MM.1S (cell line): ENCODE results near the gene PTPRN2.

ENCODE experiments used
- DNase-seq: peaks from one replicate; pipeline ENCODE4 v3.0.0-alpha.2; 2015
- H2AFZ ChIP-seq: fragments of 300-600 bp; sonication (generic); 2 replicates; pipeline ENCODE4 v1.6.0; 2016; ENCODE audit warnings: antibody characterized with exemption, low read length
- H3F3A ChIP-seq: fragments of 300-600 bp; sonication (generic); 2 replicates; pipeline ENCODE4 v1.6.1; 2016; ENCODE audit warnings: mild to moderate bottlenecking, antibody characterized with exemption, low read length, moderate library complexity, mixed read lengths; ENCODE audit not compliant: insufficient read depth
- H3K27ac ChIP-seq: fragments of 300-600 bp; sonication (generic); 2 replicates; pipeline ENCODE4 v1.5.1; 2016; ENCODE audit warnings: mild to moderate bottlenecking, low read length
- H3K27me3 ChIP-seq: fragments of 300-600 bp; sonication (generic); replicated peaks from 2 replicates; pipeline ENCODE4 v1.6.0; 2016; ENCODE audit warnings: low read length; ENCODE audit not compliant: insufficient read depth
- H3K36me3 ChIP-seq: fragments of 300-600 bp; sonication (generic); replicated peaks from 2 replicates; pipeline ENCODE4 v1.6.1; 2016; ENCODE audit warnings: mild to moderate bottlenecking, low read length, mixed read lengths; ENCODE audit not compliant: insufficient read depth
- H3K4me1 ChIP-seq: fragments of 300-600 bp; sonication (generic); 2 replicates; pipeline ENCODE4 v1.6.1; 2016; ENCODE audit warnings: low read length, mixed read lengths
- H3K4me2 ChIP-seq: fragments of 300-600 bp; sonication (generic); 2 replicates; pipeline ENCODE4 v1.6.0; 2016; ENCODE audit warnings: low read depth, low read length
- H3K4me3 ChIP-seq: fragments of 300-600 bp; sonication (generic); 2 replicates; pipeline ENCODE4 v1.5.1; 2016; ENCODE audit warnings: low read length, mixed read lengths
- H3K79me2 ChIP-seq: fragments of 300-600 bp; sonication (generic); 2 replicates; pipeline ENCODE4 v1.6.1; 2016; ENCODE audit warnings: mixed run types, low read length, mixed read lengths
- H3K9ac ChIP-seq: fragments of 300-600 bp; sonication (generic); 2 replicates; pipeline ENCODE4 v1.6.1; 2016; ENCODE audit warnings: low read length, mixed read lengths
- H3K9me2 ChIP-seq: fragments of 300-600 bp; sonication (generic); replicated peaks from 2 replicates; pipeline ENCODE4 v1.6.1; 2016; ENCODE audit warnings: mild to moderate bottlenecking, low read length, mixed read lengths; ENCODE audit not compliant: insufficient read depth
- H3K9me3 ChIP-seq: fragments of 300-600 bp; sonication (generic); replicated peaks from 2 replicates; pipeline ENCODE4 v1.6.1; 2016; ENCODE audit warnings: mild to moderate bottlenecking, low read length, mixed read lengths; ENCODE audit not compliant: insufficient read depth
- H4K20me1 ChIP-seq: fragments of 300-600 bp; sonication (generic); 2 replicates; pipeline ENCODE4 v1.6.1; 2016; ENCODE audit warnings: mild to moderate bottlenecking, low read length, moderate library complexity, mixed read lengths; ENCODE audit not compliant: insufficient read depth
- EZH2 ChIP-seq: fragments of 300-600 bp; sonication (generic); optimal IDR thresholded peaks from 2 replicates; pipeline ENCODE3; 2017; ENCODE audit warnings: low read depth, mild to moderate bottlenecking, antibody characterized with exemption, low read length, mixed read lengths
- EZH2phosphoT487 ChIP-seq: fragments of 300-600 bp; sonication (generic); IDR thresholded peaks from 2 replicates; pipeline ENCODE4 v1.6.1; 2018; ENCODE audit warnings: antibody characterized with exemption, low read length
- TF ChIP-seq, protein P1 (sequence below): fragments of 300-600 bp; sonication (generic); IDR thresholded peaks from 2 replicates; pipeline ENCODE4 v1.5.1; 2016; ENCODE audit warnings: antibody characterized with exemption, low read length, mixed read lengths

PTPRN2 gene

DNA sequence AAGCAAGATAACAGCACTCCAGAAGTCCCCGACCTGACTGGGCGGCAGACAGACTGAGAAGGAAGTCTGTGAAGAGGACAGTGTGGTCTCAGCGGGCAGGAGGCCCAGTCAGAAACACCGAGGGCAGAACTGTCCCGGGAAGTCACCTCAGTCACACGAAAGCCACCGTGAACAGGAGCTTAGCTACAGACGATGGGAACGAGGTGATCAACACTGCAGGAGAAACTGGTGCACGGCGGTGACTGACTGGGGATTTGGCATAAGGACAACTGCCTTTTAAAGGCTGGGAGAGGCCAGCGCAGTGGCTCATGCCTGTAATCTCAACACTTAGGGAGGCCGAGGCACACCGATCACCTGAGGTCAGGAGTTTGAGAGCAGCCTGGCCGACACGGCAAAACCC lies 217.8 kb downstream of the PTPRN2 start:
- Histone ChIP-seq H3K4me1 (no peaks in the 10 kb centered on the region), H3K4me3 (no peak overlapping the region), H3K9me3 (no peaks in the 10 kb centered on the region), H3K36me3 (no peaks in the 10 kb centered on the region), H3K4me2 (no peak overlapping the region), H3K79me2 (no peaks in the 10 kb centered on the region), H2AFZ (no peak overlapping the region), H3K9me2 (no peaks in the 10 kb centered on the region), H3K27ac (no peak overlapping the region), H3K9ac (no peak overlapping the region), H4K20me1 (no peaks in the 10 kb centered on the region), H3F3A (no peaks in the 10 kb centered on the region), H3K27me3 (peaks cover 73% of the 10 kb centered on the region)
- DNase-seq: no peak
- no peak for TF ChIP-seq EZH2phosphoT487
- TF ChIP-seq, protein P1, sequence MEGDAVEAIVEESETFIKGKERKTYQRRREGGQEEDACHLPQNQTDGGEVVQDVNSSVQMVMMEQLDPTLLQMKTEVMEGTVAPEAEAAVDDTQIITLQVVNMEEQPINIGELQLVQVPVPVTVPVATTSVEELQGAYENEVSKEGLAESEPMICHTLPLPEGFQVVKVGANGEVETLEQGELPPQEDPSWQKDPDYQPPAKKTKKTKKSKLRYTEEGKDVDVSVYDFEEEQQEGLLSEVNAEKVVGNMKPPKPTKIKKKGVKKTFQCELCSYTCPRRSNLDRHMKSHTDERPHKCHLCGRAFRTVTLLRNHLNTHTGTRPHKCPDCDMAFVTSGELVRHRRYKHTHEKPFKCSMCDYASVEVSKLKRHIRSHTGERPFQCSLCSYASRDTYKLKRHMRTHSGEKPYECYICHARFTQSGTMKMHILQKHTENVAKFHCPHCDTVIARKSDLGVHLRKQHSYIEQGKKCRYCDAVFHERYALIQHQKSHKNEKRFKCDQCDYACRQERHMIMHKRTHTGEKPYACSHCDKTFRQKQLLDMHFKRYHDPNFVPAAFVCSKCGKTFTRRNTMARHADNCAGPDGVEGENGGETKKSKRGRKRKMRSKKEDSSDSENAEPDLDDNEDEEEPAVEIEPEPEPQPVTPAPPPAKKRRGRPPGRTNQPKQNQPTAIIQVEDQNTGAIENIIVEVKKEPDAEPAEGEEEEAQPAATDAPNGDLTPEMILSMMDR: no peak
- no peak for TF ChIP-seq EZH2

DNA sequence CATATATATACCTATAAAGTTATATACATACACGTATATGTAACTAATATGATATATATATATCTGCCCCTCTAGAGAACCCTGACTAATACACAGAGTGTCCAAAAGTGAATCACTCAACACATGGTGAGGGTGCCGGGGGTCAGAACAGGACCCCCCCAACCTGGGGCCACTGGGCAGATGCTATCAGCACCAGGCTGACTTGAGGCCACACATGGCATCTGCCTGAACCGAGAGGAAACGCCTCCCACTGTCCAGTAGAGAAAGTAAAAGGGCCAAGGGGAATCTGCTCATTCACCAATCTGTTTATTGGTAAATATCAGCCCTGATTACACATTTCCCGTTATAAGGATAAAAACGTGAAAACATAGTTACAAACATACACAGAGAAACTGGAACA lies 218.3 kb downstream of the PTPRN2 start:
- no peak overlapping the region for H2AFZ ChIP-seq
- no peak for DNase-seq
- no peaks in the 10 kb centered on the region for H3K4me1 ChIP-seq
- H3K9me2 ChIP-seq: no peaks in the 10 kb centered on the region
- peaks cover 73% of the 10 kb centered on the region for H3K27me3 ChIP-seq
- H3K9ac ChIP-seq: no peak overlapping the region
- H3F3A ChIP-seq: no peaks in the 10 kb centered on the region
- no peaks in the 10 kb centered on the region for H3K79me2 ChIP-seq
- no peaks in the 10 kb centered on the region for H3K9me3 ChIP-seq
- H4K20me1 ChIP-seq: no peaks in the 10 kb centered on the region
- no peaks in the 10 kb centered on the region for H3K36me3 ChIP-seq
- no peak overlapping the region for H3K4me3 ChIP-seq
- H3K4me2 ChIP-seq: no peak overlapping the region
- no peak overlapping the region for H3K27ac ChIP-seq
- TF ChIP-seq EZH2phosphoT487 (no peak), EZH2 (no peak)
- TF ChIP-seq, protein P1: no peak

DNA sequence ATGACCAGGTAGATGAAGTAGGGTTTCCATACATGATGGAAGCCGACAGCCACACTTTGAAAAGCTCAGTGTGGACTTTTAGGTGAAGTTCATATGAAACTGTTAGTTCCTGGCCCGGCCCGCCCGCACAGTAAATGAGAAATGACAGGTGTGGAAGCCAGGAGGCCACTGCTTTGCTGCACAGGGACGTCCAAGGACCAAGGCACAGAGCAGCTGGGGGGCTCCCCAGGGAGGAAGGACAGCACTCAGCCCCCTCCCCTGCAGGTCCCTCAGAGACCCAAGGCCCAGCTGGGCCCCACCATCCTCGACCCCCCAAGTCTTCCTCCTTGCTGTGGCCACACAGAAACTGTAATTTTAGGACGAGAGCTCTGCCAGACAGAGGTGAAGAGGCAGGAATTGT lies 219.2 kb downstream of the PTPRN2 start:
- H4K20me1 ChIP-seq: no peaks in the 10 kb centered on the region

More for the DNA sequence above, 219.2 kb downstream of the PTPRN2 start:
- H3K27me3 ChIP-seq: peaks cover 65% of the 10 kb centered on the region
- H3K4me2 ChIP-seq: no peak overlapping the region
- no peaks in the 10 kb centered on the region for H3K9me2 ChIP-seq
- no peak overlapping the region for H3K27ac ChIP-seq
- no peak overlapping the region for H3K4me3 ChIP-seq
- no peak overlapping the region for H3K9ac ChIP-seq
- TF ChIP-seq EZH2phosphoT487: no peak
- TF ChIP-seq, protein P1: no peak
- TF ChIP-seq EZH2: no peak
- DNase-seq: no peak
- no peaks in the 10 kb centered on the region for H3K36me3 ChIP-seq
- H2AFZ ChIP-seq: no peak overlapping the region
- H3K9me3 ChIP-seq: no peaks in the 10 kb centered on the region
- H3K79me2 ChIP-seq: no peaks in the 10 kb centered on the region
- no peaks in the 10 kb centered on the region for H3F3A ChIP-seq
- no peaks in the 10 kb centered on the region for H3K4me1 ChIP-seq
